ENCODE data around the gene TLCD3B.

Gene TLCD3B

GRCh38 chr16:29985271-29985811 lies 45.7 kb downstream of the TLCD3B start:
- peaks cover 100% of the 10 kb centered on the region for H3K36me3 ChIP-seq
- H3K27ac ChIP-seq = no peak overlapping the region
- no peaks in the 10 kb centered on the region for H3K9me3 ChIP-seq
- no peaks in the 10 kb centered on the region for H3K4me1 ChIP-seq (ENCODE audit: control insufficient read depth in 1 of 2, insufficient read depth in 1 of 2, low read depth in 1 of 2, low read length in 1 of 2)
- H3K27me3 ChIP-seq = no peaks in the 10 kb centered on the region
- H3K4me3 ChIP-seq (ENCODE audit: low read depth in 1 of 2, low read length in 1 of 2) = no peak overlapping the region
- no peak for TF ChIP-seq CTCF (IDR thresholded peaks at IDR 0.05)

- Histone ChIP-seq H3K27ac (no peak overlapping the region), H3K9me3 (no peaks in the 10 kb centered on the region), H3K36me3 (peaks cover 100% of the 10 kb centered on the region), H3K27me3 (no peaks in the 10 kb centered on the region), H3K4me3 (ENCODE audit: low read depth in 1 of 2, low read length in 1 of 2) (no peak overlapping the region), H3K4me1 (ENCODE audit: control insufficient read depth in 1 of 2, insufficient read depth in 1 of 2, low read depth in 1 of 2, low read length in 1 of 2) (no peaks in the 10 kb centered on the region)
- no peak for TF ChIP-seq CTCF (IDR thresholded peaks at IDR 0.05)
These were observed 46.3 kb downstream of the TLCD3B start for GRCh38 chr16:29984764-29985147.

- TF ChIP-seq CTCF (IDR thresholded peaks at IDR 0.05) = no peak
- Histone ChIP-seq H3K4me1 (ENCODE audit: control insufficient read depth in 1 of 2, insufficient read depth in 1 of 2, low read depth in 1 of 2, low read length in 1 of 2) (no peaks in the 10 kb centered on the region), H3K9me3 (no peaks in the 10 kb centered on the region), H3K36me3 (peaks cover 100% of the 10 kb centered on the region), H3K27me3 (no peaks in the 10 kb centered on the region), H3K27ac (no peak overlapping the region), H3K4me3 (ENCODE audit: low read depth in 1 of 2, low read length in 1 of 2) (no peak overlapping the region)
These were observed 46.8 kb downstream of the TLCD3B start for GRCh38 chr16:29984137-29984763.

- Histone ChIP-seq H3K4me3 (ENCODE audit: low read depth in 1 of 2, low read length in 1 of 2) (no peak overlapping the region), H3K36me3 (peaks cover 100% of the 10 kb centered on the region), H3K9me3 (no peaks in the 10 kb centered on the region), H3K27ac (no peak overlapping the region), H3K27me3 (no peaks in the 10 kb centered on the region), H3K4me1 (ENCODE audit: control insufficient read depth in 1 of 2, insufficient read depth in 1 of 2, low read depth in 1 of 2, low read length in 1 of 2) (no peaks in the 10 kb centered on the region)
- TF ChIP-seq CTCF (IDR thresholded peaks at IDR 0.05) = no peak
These were observed 47.5 kb downstream of the TLCD3B start for GRCh38 chr16:29983420-29984136.

- Histone ChIP-seq H3K9me3 (no peaks in the 10 kb centered on the region), H3K36me3 (peaks cover 100% of the 10 kb centered on the region), H3K4me3 (ENCODE audit: low read depth in 1 of 2, low read length in 1 of 2) (no peak overlapping the region), H3K27ac (no peak overlapping the region), H3K27me3 (no peaks in the 10 kb centered on the region), H3K4me1 (ENCODE audit: control insufficient read depth in 1 of 2, insufficient read depth in 1 of 2, low read depth in 1 of 2, low read length in 1 of 2) (no peaks in the 10 kb centered on the region)
- TF ChIP-seq CTCF (IDR thresholded peaks at IDR 0.05) = no peak
These were observed 48.3 kb downstream of the TLCD3B start for GRCh38 chr16:29982560-29983419.
